IMR-90 (cell line): ENCODE measurements around the gene EDN3. TPM values are rescaled to one million over a fixed set of nuclear protein-coding genes. Genes with fewer than 3 reads are reported as not detected.
"Not testable (repeated sequence)": the region's sequence is repeated elsewhere in the genome, so short reads cannot be mapped to it uniquely, and the experiment has no call there.

ENCODE experiments used
- ATAC-seq: fragments of 200-7000 bp; cut with Tn5 transposase; 2 replicates; pipeline ENCODE4 v1.9.1; 2020; ENCODE audit warnings: low read depth, mild to moderate bottlenecking, moderate library complexity
- BruUV-seq: library from RNA; stranded (reverse); fragments of 400-500 nt; replicated peaks from 2 replicates; lab custom pipeline; 2021; lab: Mats Ljungman, UMichigan
- CTCF ChIA-PET: fragments of 300-600 bp; formaldehyde crosslinking; extraction: SDS; loops from one replicate; lab custom pipeline; 2021; ENCODE audit warnings: antibody characterized with exemption; lab: Yijun Ruan, JAX
- POLR2A ChIA-PET: fragments of 300-600 bp; sonication (Branson Sonifier 250); formaldehyde crosslinking; loops from one replicate; lab custom pipeline; 2022; ENCODE audit warnings: antibody characterized with exemption; ENCODE audit not compliant: unreplicated experiment; lab: Charles Lee
- DNase-seq: peaks from one replicate; pipeline ENCODE4 v3.0.0; 2013
- H2AFZ ChIP-seq: replicated peaks from 2 replicates; pipeline ENCODE3; 2013; ENCODE audit warnings: low read length, mild to moderate bottlenecking; ENCODE audit not compliant: poor library complexity
- H2AK5ac ChIP-seq: 2 replicates; pipeline ENCODE4 v1.6.1; 2013; ENCODE audit warnings: low read depth, low read length, inconsistent platforms
- H2AK9ac ChIP-seq: replicated peaks from 2 replicates; pipeline ENCODE3; 2013; ENCODE audit warnings: mild to moderate bottlenecking, low read depth, low read length, moderate library complexity; ENCODE audit not compliant: poor library complexity
- H2BK120ac ChIP-seq: 2 replicates; pipeline ENCODE4 v1.6.1; 2013; ENCODE audit warnings: low read depth, low read length, inconsistent platforms
- H2BK15ac ChIP-seq: 3 replicates; pipeline ENCODE4 v1.6.1; 2013; ENCODE audit warnings: low read depth, low read length, inconsistent platforms
- H2BK20ac ChIP-seq: 2 replicates; pipeline ENCODE4 v1.6.1; 2013; ENCODE audit warnings: low read depth, mild to moderate bottlenecking, inconsistent platforms, low read length, moderate library complexity
- H2BK5ac ChIP-seq: 2 replicates; pipeline ENCODE4 v1.6.1; 2013; ENCODE audit warnings: mild to moderate bottlenecking, low read depth, low read length, inconsistent platforms; ENCODE audit not compliant: poor library complexity, severe bottlenecking
- H3K14ac ChIP-seq: replicated peaks from 2 replicates; pipeline ENCODE4 v1.6.1; 2013; ENCODE audit warnings: low read depth, low read length, inconsistent platforms
- H3K18ac ChIP-seq: 2 replicates; pipeline ENCODE4 v1.6.1; 2013; ENCODE audit warnings: low read depth, low read length, control low read depth
- H3K23ac ChIP-seq: 2 replicates; pipeline ENCODE4 v1.6.1; 2013; ENCODE audit warnings: low read depth, low read length, inconsistent platforms
- H3K27ac ChIP-seq: 2 replicates; pipeline ENCODE4 v1.5.1; 2013; ENCODE audit warnings: mild to moderate bottlenecking, control low read depth, low read length; ENCODE audit not compliant: insufficient read depth
- H3K27me3 ChIP-seq: 2 replicates; pipeline ENCODE4 v1.6.1; 2013; ENCODE audit warnings: low read length; ENCODE audit not compliant: control insufficient read depth, insufficient read depth
- H3K36me3 ChIP-seq: 2 replicates; pipeline ENCODE4 v1.6.1; 2013; ENCODE audit warnings: low read length, mixed read lengths; ENCODE audit not compliant: control insufficient read depth, insufficient read depth
- H3K4ac ChIP-seq: 2 replicates; pipeline ENCODE4 v1.6.1; 2013; ENCODE audit warnings: low read depth, low read length, inconsistent platforms
- H3K4me1 ChIP-seq: 2 replicates; pipeline ENCODE4 v1.6.1; 2013; ENCODE audit warnings: low read length, mixed read lengths; ENCODE audit not compliant: control insufficient read depth, insufficient read depth
- H3K4me2 ChIP-seq: 2 replicates; pipeline ENCODE4 v1.6.1; 2013; ENCODE audit warnings: low read depth, mild to moderate bottlenecking, control low read depth, low read length, moderate library complexity
- H3K4me3 ChIP-seq: 2 replicates; pipeline ENCODE4 v1.5.1; 2013; ENCODE audit warnings: low read depth, mild to moderate bottlenecking, control low read depth, low read length, moderate library complexity; ENCODE audit not compliant: insufficient read depth
- H3K56ac ChIP-seq: 2 replicates; pipeline ENCODE4 v1.6.1; 2013; ENCODE audit warnings: low read length, inconsistent platforms; ENCODE audit not compliant: insufficient read depth; ENCODE audit errors: extremely low read depth
- H3K79me1 ChIP-seq, 2 experiments: 2 replicates each; pipeline ENCODE4 v1.6.1; 2013; ENCODE audit warnings: low read length in 2 of 2, inconsistent platforms in 1 of 2, low read depth in 1 of 2
- H3K9ac ChIP-seq: 2 replicates; pipeline ENCODE4 v1.6.1; 2013; ENCODE audit warnings: low read depth, low read length, control low read depth
- H3K9me1 ChIP-seq: 2 replicates; pipeline ENCODE4 v1.6.1; 2013; ENCODE audit warnings: low read length, inconsistent platforms; ENCODE audit not compliant: insufficient read depth
- H3K9me3 ChIP-seq: 2 replicates; pipeline ENCODE4 v1.6.1; 2013; ENCODE audit warnings: low read length; ENCODE audit not compliant: control insufficient read depth, insufficient read depth
- H4K20me1 ChIP-seq: 2 replicates; pipeline ENCODE4 v1.6.1; 2013; ENCODE audit warnings: low read length, inconsistent platforms; ENCODE audit not compliant: insufficient read depth
- H4K5ac ChIP-seq: 2 replicates; pipeline ENCODE4 v1.6.1; 2013; ENCODE audit warnings: mild to moderate bottlenecking, low read depth, low read length, control low read depth
- H4K8ac ChIP-seq, 2 experiments: 2 replicates each; pipeline ENCODE4 v1.6.1; 2013; ENCODE audit warnings: low read depth in 2 of 2, low read length in 2 of 2, control low read depth in 1 of 2, inconsistent platforms in 1 of 2
- H4K91ac ChIP-seq: 2 replicates; pipeline ENCODE4 v1.6.1; 2013; ENCODE audit warnings: low read depth, low read length, inconsistent platforms; ENCODE audit not compliant: insufficient read depth
- WGBS, 2 experiments: methylation state at CpG; one replicate each; pipeline versions ENCODE4 v1.1.5 to v1.1.7; 2013; ENCODE audit warnings: missing lambda C conversion rate in 2 of 2; ENCODE audit not compliant: insufficient read length in 1 of 2; ENCODE audit errors: extremely low coverage in 2 of 2; 5-methylcytosine and 5-hydroxymethylcytosine counted together
- dilution Hi-C: fragments of 300-500 bp; cut with HindIII; formaldehyde crosslinking; loops from one replicate; pipeline ENCODE4 v1.14.3; 2018; ENCODE audit warnings: low sequenced_read_pairs; ENCODE audit not compliant: unreplicated experiment
- in situ Hi-C: fragments of 300-500 bp; cut with MboI; formaldehyde crosslinking; loops from 3 replicates; pipeline ENCODE4 v1.14.3; 2019; ENCODE audit warnings: low sequenced_read_pairs, inconsistent platforms, mixed read lengths
- intact Hi-C: fragments of 100-400 bp; cut with micrococcal nuclease; formaldehyde crosslinking; loops from 2 replicates; pipeline ENCODE4 v1.10.0; 2022
- polyA plus RNA-seq, 3 experiments: library from polyadenylated mRNA; depleted of rRNA; stranded (reverse); fragments of >200 nt; gene quantifications; 2 replicates each; pipeline ENCODE4 v1.2.3, GENCODE V29; 2012; ENCODE audit warnings: low replicate concordance in 1 of 3
- total RNA-seq: library from RNA; depleted of rRNA; stranded (reverse); fragments of >200 nt; gene quantifications from 2 replicates; pipeline ENCODE4 v1.2.3, GENCODE V29; 2012

Gene EDN3
- total and polyA plus RNA-seq, 2 of the 4 experiments (the other 2 are of a cell fraction): not detected

DNA sequence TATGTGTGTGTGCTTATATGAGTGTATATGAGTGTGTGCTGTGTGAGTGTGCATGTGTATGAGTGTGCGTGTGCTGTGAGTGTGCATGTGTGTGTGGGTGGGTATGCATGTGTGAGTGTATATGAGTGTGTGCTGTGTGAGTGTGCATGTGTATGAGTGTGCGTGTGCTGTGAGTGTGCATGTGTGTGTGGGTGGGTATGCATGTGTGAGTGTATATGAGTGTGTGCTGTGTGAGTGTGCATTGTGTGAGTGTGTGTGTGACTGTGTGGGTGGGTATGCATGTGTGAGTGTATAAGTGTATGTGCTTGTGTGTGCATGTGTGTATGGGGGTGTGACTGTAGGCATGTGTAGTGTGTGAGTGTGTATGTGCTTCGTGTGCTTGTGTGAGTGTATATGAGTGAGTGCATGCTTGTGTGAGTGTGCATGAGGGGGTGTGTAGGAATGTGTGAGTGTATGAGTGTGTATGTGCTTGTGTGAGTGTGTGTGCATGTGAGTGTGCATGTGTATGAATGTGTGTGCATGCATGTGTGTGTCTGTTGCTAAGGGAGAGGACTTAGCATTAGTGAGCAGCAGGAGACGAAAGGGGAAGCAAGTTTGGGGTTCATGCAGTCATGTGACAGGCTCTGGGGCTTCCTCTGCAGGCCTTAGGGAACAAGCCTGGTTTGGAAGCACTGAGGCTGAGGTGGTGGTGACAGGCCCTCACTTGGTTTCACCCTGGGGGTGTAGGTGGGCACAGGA lies 41.0 kb downstream of the EDN3 start:
- 67% methylated on average over 2 of the region's 4 CpGs; no CpG with 5 or more reads in 1 of the 2 experiments for whole genome bisulfite sequencing, 2 experiments
- intact Hi-C loops: not testable (repeated sequence)

More for the DNA sequence above, 41.0 kb downstream of the EDN3 start:
- DNase-seq, H3K79me1 ChIP-seq, CTCF ChIA-PET, H3K27ac ChIP-seq, H3K27me3 ChIP-seq, H2AK5ac ChIP-seq, H3K14ac ChIP-seq, H4K91ac ChIP-seq, BruUV-seq, in situ Hi-C loops, H2BK120ac ChIP-seq, H3K18ac ChIP-seq, H3K9me1 ChIP-seq, dilution Hi-C loops, H4K5ac ChIP-seq, H4K20me1 ChIP-seq, H3K4ac ChIP-seq, H2AK9ac ChIP-seq, H2AFZ ChIP-seq, H2BK15ac ChIP-seq, H3K4me3 ChIP-seq, H2BK20ac ChIP-seq, H3K23ac ChIP-seq, ATAC-seq, H3K36me3 ChIP-seq, H3K4me1 ChIP-seq, H3K56ac ChIP-seq, POLR2A ChIA-PET, H3K4me2 ChIP-seq, H4K8ac ChIP-seq, H3K9ac ChIP-seq, H3K9me3 ChIP-seq: not testable (repeated sequence)
- peak overlapping the region; percentile 58 for H2BK5ac ChIP-seq
